LNCaP clone FGC (cell line): ENCODE data around the gene SMAD3.

Experiments used
- DNase-seq: peaks from one replicate; pipeline ENCODE4 v3.0.0-alpha.2; 2011; ENCODE audit warnings: low read depth
- H3K4me3 ChIP-seq: 2 replicates; pipeline ENCODE4 v1.5.1; 2011; ENCODE audit warnings: mild to moderate bottlenecking, low read depth, low read length, control low read depth
- TF ChIP-seq, protein P1 (sequence below): IDR thresholded peaks from 2 replicates; pipeline ENCODE4 v1.5.1; 2012; ENCODE audit warnings: mild to moderate bottlenecking; ENCODE audit not compliant: control insufficient read depth, insufficient read depth; ENCODE audit errors: extremely low read depth

Gene SMAD3

GRCh38 chr15:67107014-67107812 lies 41.8 kb downstream of the SMAD3 start:
- H3K4me3 ChIP-seq = no peak overlapping the region
- peak; percentile 56 for DNase-seq

GRCh38 chr15:67108122-67108961 lies 42.9 kb downstream of the SMAD3 start:
- TF ChIP-seq, protein P1, sequence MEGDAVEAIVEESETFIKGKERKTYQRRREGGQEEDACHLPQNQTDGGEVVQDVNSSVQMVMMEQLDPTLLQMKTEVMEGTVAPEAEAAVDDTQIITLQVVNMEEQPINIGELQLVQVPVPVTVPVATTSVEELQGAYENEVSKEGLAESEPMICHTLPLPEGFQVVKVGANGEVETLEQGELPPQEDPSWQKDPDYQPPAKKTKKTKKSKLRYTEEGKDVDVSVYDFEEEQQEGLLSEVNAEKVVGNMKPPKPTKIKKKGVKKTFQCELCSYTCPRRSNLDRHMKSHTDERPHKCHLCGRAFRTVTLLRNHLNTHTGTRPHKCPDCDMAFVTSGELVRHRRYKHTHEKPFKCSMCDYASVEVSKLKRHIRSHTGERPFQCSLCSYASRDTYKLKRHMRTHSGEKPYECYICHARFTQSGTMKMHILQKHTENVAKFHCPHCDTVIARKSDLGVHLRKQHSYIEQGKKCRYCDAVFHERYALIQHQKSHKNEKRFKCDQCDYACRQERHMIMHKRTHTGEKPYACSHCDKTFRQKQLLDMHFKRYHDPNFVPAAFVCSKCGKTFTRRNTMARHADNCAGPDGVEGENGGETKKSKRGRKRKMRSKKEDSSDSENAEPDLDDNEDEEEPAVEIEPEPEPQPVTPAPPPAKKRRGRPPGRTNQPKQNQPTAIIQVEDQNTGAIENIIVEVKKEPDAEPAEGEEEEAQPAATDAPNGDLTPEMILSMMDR = no peak
- no peak overlapping the region for H3K4me3 ChIP-seq
- DNase-seq = no peak

More at GRCh38 chr15:67107014-67107812, 41.8 kb downstream of the SMAD3 start:
- TF ChIP-seq, protein P1 = no peak

- no peak for DNase-seq
- no peak overlapping the region for H3K4me3 ChIP-seq
- TF ChIP-seq, protein P1 = no peak
Observed at GRCh38 chr15:67109141-67110034, 44.0 kb downstream of the SMAD3 start.

DNA sequence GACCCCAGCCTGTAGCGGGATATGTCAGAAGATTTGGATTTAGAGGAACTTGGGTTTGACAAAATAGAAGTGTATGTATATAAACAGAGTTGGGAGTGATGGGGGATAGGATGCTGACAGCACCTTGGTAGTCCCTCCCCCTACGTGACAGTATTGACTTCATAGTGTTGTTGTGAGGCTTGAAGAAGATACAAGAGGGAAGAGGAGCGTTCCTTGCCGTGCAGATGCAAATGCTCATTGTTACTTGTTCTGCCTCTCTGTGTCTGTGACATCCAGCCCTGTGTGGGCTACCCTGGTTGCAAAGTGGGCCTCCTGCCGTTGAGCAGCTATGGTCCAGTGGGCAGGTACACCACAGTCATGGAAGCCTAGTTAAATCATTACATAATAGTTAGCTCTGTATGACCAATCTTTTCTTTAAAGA lies 45.0 kb downstream of the SMAD3 start:
- DNase-seq = no peak
- TF ChIP-seq, protein P1 = no peak
- H3K4me3 ChIP-seq = no peak overlapping the region

DNA sequence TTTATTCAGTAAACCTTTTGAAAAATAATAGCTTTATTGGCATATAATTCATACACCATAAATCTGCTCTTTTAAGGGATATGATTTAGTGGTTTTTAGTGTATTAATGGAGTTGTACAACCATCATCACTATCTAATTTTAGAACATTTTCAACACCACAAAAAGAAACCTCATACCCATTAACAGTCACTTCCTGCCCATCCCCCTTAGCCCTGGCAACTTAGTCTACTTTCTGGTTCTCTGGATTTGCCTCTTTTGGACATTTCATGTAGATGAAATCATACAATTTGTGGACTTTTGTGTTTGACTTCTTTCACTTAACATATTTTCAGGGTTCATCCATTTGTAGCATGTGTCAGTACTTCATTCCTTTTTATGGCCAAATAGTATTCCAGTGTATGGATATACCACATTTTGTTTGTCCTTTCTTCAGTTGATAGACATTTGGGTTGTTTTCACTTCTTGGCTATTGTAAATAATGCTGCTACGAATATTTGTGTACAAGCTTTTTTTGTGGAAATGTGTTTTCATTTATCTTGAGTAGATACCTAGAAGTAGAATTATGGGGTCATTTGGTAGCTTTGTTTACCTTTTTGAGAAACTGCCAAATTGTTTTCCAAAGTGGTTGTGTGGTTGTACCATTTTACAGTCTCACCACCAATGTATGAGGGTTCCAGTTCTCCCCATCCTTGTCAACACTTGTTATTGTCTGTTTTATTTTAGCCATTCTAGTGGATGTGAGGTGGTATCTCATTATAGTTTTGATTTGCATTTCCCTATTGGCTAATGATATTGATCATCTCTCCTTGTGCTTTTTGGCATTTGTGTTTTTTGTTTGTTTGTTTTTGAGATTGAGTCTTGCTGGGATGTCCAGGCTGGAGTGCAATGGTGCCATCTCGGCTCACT lies 45.8 kb downstream of the SMAD3 start:
- TF ChIP-seq, protein P1 = no peak
- DNase-seq = no peak
- no peak overlapping the region for H3K4me3 ChIP-seq
